Measurements from ENCODE around the gene CORO1A. TPM values are rescaled to one million over a fixed set of nuclear protein-coding genes. Genes with fewer than 3 reads are reported as not detected.
A peak's percentile ranks its signal among the peaks of the same experiment; 100 is the strongest.
"Not testable (repeated sequence)": the region's sequence is repeated elsewhere in the genome, so short reads cannot be mapped to it uniquely, and the experiment has no call there.

Gene CORO1A
- total and polyA plus RNA-seq, 5 experiments from 2014 or later, result 881 to 1,424 (median 1,262) TPM

GRCh38 chr16:30176876-30177275 lies 6.5 kb upstream of the CORO1A start:
- not testable (repeated sequence) for H3K4me1 Mint-ChIP-seq, H3K4me3 Mint-ChIP-seq, ATAC-seq, H3K9me3 Mint-ChIP-seq, DNase-seq, H3K36me3 Mint-ChIP-seq, H3K27me3 Mint-ChIP-seq
- peak overlapping the region in 1 of 10 donors; percentile 25 for H3K27ac Mint-ChIP-seq
- POLR2A ChIA-PET, result interaction anchor here (0.6 to 1.4 kb wide), 5 partner anchors 9 to 484 kb away, joined by 3 to 5 read pairs (median 4); no protein-coding TSS in a partner anchor

- H3K4me3 Mint-ChIP-seq, result no peak overlapping the region
- POLR2A ChIA-PET, result interaction anchor here (0.6 to 1.3 kb wide), 3 partner anchors 80 to 190 kb away, joined by 3 to 6 read pairs (median 6); partner anchors contain the start of gene YPEL3
Measured at GRCh38 chr16:30179195-30179594, 4.2 kb upstream of the CORO1A start.

GRCh38 chr16:30179931-30180330 lies 3.5 kb upstream of the CORO1A start:
- H3K9me3 Mint-ChIP-seq, result peaks cover 0 to 3% (median 0%) of the 10 kb centered on the region in 9 donors
- ATAC-seq, result no peak
- no peaks in the 10 kb centered on the region for H3K27me3 Mint-ChIP-seq
- no peak overlapping the region for H3K4me3 Mint-ChIP-seq
- H3K4me1 Mint-ChIP-seq, result peaks cover 6 to 21% (median 14%) of the 10 kb centered on the region in 4 donors
- DNase-seq, result no peak
- peaks cover 8 to 13% (median 9%) of the 10 kb centered on the region in 3 donors for H3K36me3 Mint-ChIP-seq
- POLR2A ChIA-PET, result interaction anchor here (0.6 to 1.3 kb wide), 4 partner anchors 25 to 742 kb away, joined by 3 to 6 read pairs (median 3); partner anchors contain the start of gene YPEL3
- H3K27ac Mint-ChIP-seq, result peak overlapping the region in 4 of 10 donors; percentile 11 to 85 (median 46)

More at GRCh38 chr16:30179195-30179594, 4.2 kb upstream of the CORO1A start:
- Mint-ChIP-seq H3K36me3 (peaks cover 1 to 5% (median 2%) of the 10 kb centered on the region in 3 donors), H3K27me3 (no peaks in the 10 kb centered on the region), H3K27ac (peak overlapping the region in 1 of 10 donors; percentile 85), H3K4me1 (peaks cover 3 to 15% (median 13%) of the 10 kb centered on the region in 4 donors), H3K9me3 (peaks cover 0 to 3% (median 0%) of the 10 kb centered on the region in 9 donors)
- ATAC-seq, result no peak
- no peak for DNase-seq

- ATAC-seq, result no peak
- peak overlapping the region in 1 of 10 donors; percentile 43 for H3K4me3 Mint-ChIP-seq
- H3K4me1 Mint-ChIP-seq, result peaks cover 6 to 26% (median 15%) of the 10 kb centered on the region in 4 donors
- peak overlapping the region in 8 of 10 donors; percentile 43 to 77 (median 73) for H3K27ac Mint-ChIP-seq
- peaks cover 8 to 15% (median 11%) of the 10 kb centered on the region in 3 donors for H3K36me3 Mint-ChIP-seq
- no peak for DNase-seq
- peaks cover 0 to 3% (median 0%) of the 10 kb centered on the region in 9 donors for H3K9me3 Mint-ChIP-seq
- H3K27me3 Mint-ChIP-seq, result no peaks in the 10 kb centered on the region
- POLR2A ChIA-PET, result interaction anchor here (0.5 to 3.0 kb wide), 4 partner anchors 26 to 721 kb away, joined by 3 to 17 read pairs (median 4); no protein-coding TSS in a partner anchor
Measured at GRCh38 chr16:30180741-30181140, 2.7 kb upstream of the CORO1A start.

- POLR2A ChIA-PET, result interaction anchor here (0.5 to 7.9 kb wide), 38 partner anchors 9 to 739 kb away, joined by 3 to 320 read pairs (median 8); partner anchors contain the start of genes ALDOA, CD2BP2, FBRS and GDPD3
- peak overlapping the region; percentile 96 to 100 (median 98) for H3K4me3 Mint-ChIP-seq
- H3K27ac Mint-ChIP-seq, result peak overlapping the region; percentile 93 to 98 (median 98)
- peaks cover 8 to 39% (median 28%) of the 10 kb centered on the region in 3 donors for H3K36me3 Mint-ChIP-seq
- ATAC-seq, result peak; percentile 52 to 66
- peaks cover 0 to 3% (median 0%) of the 10 kb centered on the region in 9 donors for H3K9me3 Mint-ChIP-seq
- H3K27me3 Mint-ChIP-seq, result no peaks in the 10 kb centered on the region
- DNase-seq, result peak; percentile 54 to 94 (median 85)
- H3K4me1 Mint-ChIP-seq, result peaks cover 15 to 43% (median 36%) of the 10 kb centered on the region in 4 donors
Measured at GRCh38 chr16:30184096-30184890, 891 bp downstream of the CORO1A start.

- peaks cover 8 to 39% (median 28%) of the 10 kb centered on the region in 3 donors for H3K36me3 Mint-ChIP-seq
- peaks cover 0 to 3% (median 0%) of the 10 kb centered on the region in 9 donors for H3K9me3 Mint-ChIP-seq
- H3K27me3 Mint-ChIP-seq, result no peaks in the 10 kb centered on the region
- H3K4me1 Mint-ChIP-seq, result peaks cover 15 to 43% (median 36%) of the 10 kb centered on the region in 4 donors
- DNase-seq (peak in 5 of 10 donors; percentile 14 to 49 (median 19)), ATAC-seq (peak in 1 of 2 donors; percentile 3)
- peak overlapping the region; percentile 93 to 98 (median 98) for H3K27ac Mint-ChIP-seq
- POLR2A ChIA-PET, result interaction anchor here (0.5 to 7.9 kb wide), 40 partner anchors 8 to 740 kb away, joined by 3 to 320 read pairs (median 6); partner anchors contain the start of genes ALDOA, DCTPP1, GDPD3 and KIF22
- peak overlapping the region; percentile 96 to 100 (median 98) for H3K4me3 Mint-ChIP-seq
Measured at GRCh38 chr16:30184891-30185682, 1.7 kb downstream of the CORO1A start.

- Mint-ChIP-seq H3K36me3 (peaks cover 8 to 39% (median 28%) of the 10 kb centered on the region in 3 donors), H3K4me1 (peaks cover 15 to 43% (median 34%) of the 10 kb centered on the region in 4 donors), H3K27ac (peak overlapping the region; percentile 93 to 98 (median 97)), H3K27me3 (no peaks in the 10 kb centered on the region), H3K9me3 (peaks cover 0 to 3% (median 0%) of the 10 kb centered on the region in 9 donors), H3K4me3 (peak overlapping the region; percentile 96 to 100 (median 98))
- POLR2A ChIA-PET, result interaction anchor here (0.5 to 7.9 kb wide), 41 partner anchors 9 to 956 kb away, joined by 3 to 320 read pairs (median 5); partner anchors contain the start of genes ALDOA, DCTPP1, GDPD3 and KIF22
- DNase-seq (peak; percentile 62 to 94 (median 86)), ATAC-seq (peak; percentile 51 to 61)
Measured at GRCh38 chr16:30185683-30186421, 2.5 kb downstream of the CORO1A start.

- Mint-ChIP-seq H3K36me3 (peaks cover 8 to 39% (median 28%) of the 10 kb centered on the region in 3 donors), H3K4me1 (peaks cover 15 to 43% (median 33%) of the 10 kb centered on the region in 4 donors), H3K27me3 (no peaks in the 10 kb centered on the region), H3K9me3 (peaks cover 0 to 3% (median 0%) of the 10 kb centered on the region in 9 donors), H3K27ac (peak overlapping the region; percentile 93 to 98 (median 96)), H3K4me3 (peak overlapping the region; percentile 96 to 100 (median 98))
- ATAC-seq, result no peak
- peak in 3 of 10 donors; percentile 2 to 18 (median 17) for DNase-seq
- POLR2A ChIA-PET, result interaction anchor here (0.6 to 7.9 kb wide), 32 partner anchors 9 to 955 kb away, joined by 3 to 320 read pairs (median 7); partner anchors contain the start of genes ALDOA, DCTPP1, GDPD3 and KIF22
Measured at GRCh38 chr16:30186444-30186781, 3.0 kb downstream of the CORO1A start.

- peaks cover 0 to 3% (median 0%) of the 10 kb centered on the region in 9 donors for H3K9me3 Mint-ChIP-seq
- H3K4me1 Mint-ChIP-seq, result peaks cover 14 to 41% (median 30%) of the 10 kb centered on the region in 4 donors
- peak overlapping the region; percentile 93 to 98 (median 96) for H3K27ac Mint-ChIP-seq
- DNase-seq (peak; percentile 73 to 92 (median 87)), ATAC-seq (peak; percentile 7 to 9)
- H3K36me3 Mint-ChIP-seq, result peaks cover 8 to 39% (median 28%) of the 10 kb centered on the region in 3 donors
- no peaks in the 10 kb centered on the region for H3K27me3 Mint-ChIP-seq
- H3K4me3 Mint-ChIP-seq, result peak overlapping the region; percentile 96 to 100 (median 98)
- POLR2A ChIA-PET, result interaction anchor here (0.7 to 7.9 kb wide), 19 partner anchors 44 to 231 kb away, joined by 3 to 320 read pairs (median 13); partner anchors contain the start of genes ALDOA, GDPD3, MAPK3 and PPP4C
Measured at GRCh38 chr16:30186782-30187555, 3.6 kb downstream of the CORO1A start.

- ATAC-seq, result no peak
- H3K36me3 Mint-ChIP-seq, result peaks cover 8 to 39% (median 28%) of the 10 kb centered on the region in 3 donors
- POLR2A ChIA-PET, result interaction anchor here (0.6 to 7.9 kb wide), 9 partner anchors 44 to 220 kb away, joined by 3 to 320 read pairs (median 5); partner anchors contain the start of genes ALDOA, MAPK3, PPP4C and TBX6
- peak overlapping the region; percentile 93 to 98 (median 96) for H3K27ac Mint-ChIP-seq
- H3K27me3 Mint-ChIP-seq, result no peaks in the 10 kb centered on the region
- DNase-seq, result no peak
- H3K4me3 Mint-ChIP-seq, result peak overlapping the region; percentile 96 to 100 (median 98)
- peaks cover 0 to 3% (median 0%) of the 10 kb centered on the region in 9 donors for H3K9me3 Mint-ChIP-seq
- peaks cover 12 to 35% (median 25%) of the 10 kb centered on the region in 4 donors for H3K4me1 Mint-ChIP-seq
Measured at GRCh38 chr16:30187556-30187865, 4.1 kb downstream of the CORO1A start.

Data from naive thymus-derived CD8-positive, alpha-beta T cell (primary cell).